NCI-H2196 (cell line): Measurements from ENCODE around the gene ADGRB2.
A peak's percentile ranks its signal among the peaks of the same experiment; 100 is the strongest.

Experiments
- DNase-seq: peaks from one replicate; lab custom pipeline; 2025; ENCODE audit not compliant: unreplicated experiment; lab: John Stamatoyannopoulos, UW

Gene ADGRB2

GRCh38 chr1:31765516-31765915 is 1.4 kb upstream of the ADGRB2 start:
- no peak for DNase-seq

GRCh38 chr1:31765041-31765467 is 914 bp upstream of the ADGRB2 start:
- peak; percentile 45 for DNase-seq

- no peak for DNase-seq
Observed at GRCh38 chr1:31763671-31764311, 349 bp downstream of the ADGRB2 start.

- peak; percentile 77 for DNase-seq
Observed at GRCh38 chr1:31762726-31763670, 1.1 kb downstream of the ADGRB2 start.

GRCh38 chr1:31762323-31762722 is 1.8 kb downstream of the ADGRB2 start:
- no peak for DNase-seq

GRCh38 chr1:31761883-31762282 is 2.3 kb downstream of the ADGRB2 start:
- DNase-seq = no peak

GRCh38 chr1:31760471-31761470 is 3.4 kb downstream of the ADGRB2 start:
- DNase-seq = peak; percentile 74

GRCh38 chr1:31759298-31760023 is 4.7 kb downstream of the ADGRB2 start:
- DNase-seq = no peak

- DNase-seq = no peak
Observed at GRCh38 chr1:31758823-31759222, 5.3 kb downstream of the ADGRB2 start.

GRCh38 chr1:31757989-31758388 is 6.2 kb downstream of the ADGRB2 start:
- no peak for DNase-seq

- DNase-seq = peak; percentile 30
Observed at GRCh38 chr1:31757204-31757679, 6.9 kb downstream of the ADGRB2 start.

- DNase-seq = no peak
Observed at GRCh38 chr1:31756578-31756977, 7.6 kb downstream of the ADGRB2 start.

GRCh38 chr1:31755850-31756492 is 8.2 kb downstream of the ADGRB2 start:
- no peak for DNase-seq

- DNase-seq = no peak
Observed at GRCh38 chr1:31755197-31755611, 8.9 kb downstream of the ADGRB2 start.

- DNase-seq = no peak
Observed at GRCh38 chr1:31754397-31754796, 9.7 kb downstream of the ADGRB2 start.

GRCh38 chr1:31753707-31754349 is 10.3 kb downstream of the ADGRB2 start:
- peak; percentile 92 for DNase-seq

- DNase-seq = peak; percentile 35
Observed at GRCh38 chr1:31752952-31753475, 11.1 kb downstream of the ADGRB2 start.

GRCh38 chr1:31752258-31752657 is 11.9 kb downstream of the ADGRB2 start:
- no peak for DNase-seq

- DNase-seq = no peak
Observed at GRCh38 chr1:31751822-31752241, 12.3 kb downstream of the ADGRB2 start.
